C1 segment of cervical spinal cord (tissue), 14 donors: ENCODE data around the gene RNF217.
"Not testable (repeated sequence)": the region's sequence is repeated elsewhere in the genome, so short reads cannot be mapped to it uniquely, and the experiment has no call there.

Source experiments
- DNase-seq, 14 donors: peaks; one replicate each; lab custom pipeline; 2025; lab: John Stamatoyannopoulos, UW

RNF217 gene

DNA sequence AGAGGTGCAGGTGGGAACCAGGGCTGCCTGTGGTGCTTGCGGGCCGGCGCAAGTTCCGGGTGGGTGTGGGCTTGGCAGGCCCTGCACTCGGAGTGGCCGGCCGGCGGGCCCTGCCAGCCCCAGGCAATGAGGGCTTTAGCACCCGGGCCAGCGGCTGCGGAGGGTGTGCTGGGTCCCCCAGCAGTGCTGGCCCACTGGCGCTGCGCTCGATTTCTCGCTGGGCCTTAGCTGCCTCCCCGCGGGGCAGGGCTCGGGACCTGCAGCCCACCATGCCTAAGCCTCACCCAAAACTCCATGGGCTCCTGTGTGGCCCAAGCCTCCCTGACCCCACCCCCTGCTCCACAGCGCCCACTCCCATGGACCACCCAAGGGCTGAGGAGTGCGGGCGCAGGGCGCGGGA lies 163.6 kb downstream of the RNF217 start:
- not testable (repeated sequence) for DNase-seq

DNA sequence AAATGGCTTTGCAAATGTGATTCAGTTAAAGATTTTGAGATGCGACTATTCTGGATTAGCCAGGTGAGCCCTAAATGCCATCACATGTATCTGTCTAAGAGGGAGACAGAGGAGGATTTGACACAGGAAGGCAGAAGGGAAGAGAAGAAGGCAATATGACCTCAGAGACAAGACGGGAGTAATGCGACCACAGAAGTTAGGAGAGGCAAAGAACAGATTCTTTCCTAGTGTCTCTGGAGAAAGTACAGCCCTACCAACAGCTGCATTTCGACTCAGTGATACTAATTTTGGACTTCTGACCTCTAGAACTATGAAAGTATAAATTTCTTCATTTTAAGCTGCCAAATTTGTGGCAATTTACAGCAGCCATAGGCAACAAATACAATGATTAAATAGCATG lies 167.1 kb downstream of the RNF217 start:
- no peak for DNase-seq

DNA sequence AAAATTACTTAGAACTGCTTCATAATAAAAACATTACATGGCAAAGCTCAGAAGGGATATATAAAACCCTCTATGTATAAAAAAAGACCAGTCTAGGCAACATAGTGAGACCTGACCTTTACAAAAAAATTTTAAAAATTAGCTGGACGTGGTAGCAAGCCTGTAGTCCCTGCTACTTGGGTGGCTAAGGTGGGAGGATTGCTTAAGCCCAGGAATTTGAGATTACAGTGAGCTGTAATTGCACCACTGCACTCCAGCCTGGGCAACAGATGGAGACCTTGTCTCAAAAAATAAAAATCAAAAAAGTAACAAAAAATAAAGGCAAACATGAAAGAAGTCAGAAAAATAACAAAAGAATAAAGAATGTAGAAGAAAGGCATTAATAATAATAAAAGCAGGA lies 169.8 kb downstream of the RNF217 start:
- no peak for DNase-seq

GRCh38 chr6:125136378-125136777 lies 174.1 kb downstream of the RNF217 start:
- no peak for DNase-seq

DNA sequence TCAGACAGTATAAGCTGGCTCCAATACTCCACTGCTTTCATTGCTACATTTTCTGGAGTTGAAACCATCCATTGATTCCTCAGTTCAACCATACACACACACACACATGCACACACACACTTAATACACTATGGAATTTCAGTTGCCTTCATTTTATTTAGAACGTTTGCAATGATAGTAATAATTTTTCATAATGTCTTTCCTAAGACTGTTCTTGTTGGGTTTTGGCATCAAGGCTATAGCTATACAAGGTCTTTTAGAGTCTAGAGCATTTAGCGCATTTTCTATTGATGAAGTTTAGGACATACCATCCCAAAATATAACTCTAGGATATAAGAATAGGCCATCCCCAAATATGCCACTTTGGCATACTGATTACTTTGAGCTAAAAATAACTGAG lies 175.8 kb downstream of the RNF217 start:
- no peak for DNase-seq

DNA sequence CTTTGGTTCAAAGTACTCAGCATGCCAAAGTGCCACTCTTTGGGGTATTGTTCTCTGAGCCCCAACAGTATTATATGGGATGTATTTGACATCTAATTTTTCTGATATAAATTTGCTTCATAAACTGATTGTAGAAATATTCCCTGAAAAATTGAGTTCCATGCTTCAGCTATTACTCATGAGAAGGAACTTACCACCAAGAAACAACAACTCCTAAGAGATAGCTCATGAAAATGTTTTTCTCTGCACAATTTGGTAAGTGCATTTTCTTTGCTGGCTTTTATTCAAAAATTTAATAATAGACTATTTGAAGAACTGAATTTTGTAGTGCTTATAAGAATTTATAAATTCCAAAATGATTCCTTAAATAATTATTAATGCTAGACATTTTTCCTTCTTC lies 178.6 kb downstream of the RNF217 start:
- DNase-seq = no peak
